Neuronal stem cell (in vitro differentiated cells): ENCODE measurements around the gene C12orf54.

Experiments used
- DNase-seq: peaks from one replicate; pipeline ENCODE4 v3.0.0-alpha.2; 2013; ENCODE audit warnings: low spot score
- H2AFZ ChIP-seq: one replicate; pipeline ENCODE4 v1.6.1; 2013; ENCODE audit warnings: mild to moderate bottlenecking, low read length, inconsistent platforms
- H2AK5ac ChIP-seq: 2 replicates; pipeline ENCODE4 v1.6.1; 2013; ENCODE audit warnings: low read depth, mild to moderate bottlenecking, inconsistent platforms, low read length, moderate library complexity, mixed read lengths
- H2BK120ac ChIP-seq: 2 replicates; pipeline ENCODE4 v1.6.1; 2013; ENCODE audit warnings: low read depth, mild to moderate bottlenecking, inconsistent platforms, low read length, moderate library complexity, mixed read lengths
- H2BK12ac ChIP-seq: one replicate; pipeline ENCODE4 v1.6.1; 2013; ENCODE audit warnings: low read length, inconsistent platforms
- H2BK15ac ChIP-seq: 2 replicates; pipeline ENCODE4 v1.6.1; 2013; ENCODE audit warnings: mild to moderate bottlenecking, low read length, inconsistent platforms, mixed read lengths
- H2BK5ac ChIP-seq: one replicate; pipeline ENCODE4 v1.6.1; 2013; ENCODE audit warnings: inconsistent platforms, mild to moderate bottlenecking, low read length, moderate library complexity
- H3K14ac ChIP-seq: one replicate; pipeline ENCODE4 v1.6.1; 2013; ENCODE audit warnings: low read length, inconsistent platforms
- H3K18ac ChIP-seq: 2 replicates; pipeline ENCODE4 v1.6.1; 2013; ENCODE audit warnings: low read length, inconsistent platforms
- H3K23ac ChIP-seq: 2 replicates; pipeline ENCODE4 v1.6.1; 2013; ENCODE audit warnings: low read depth, mild to moderate bottlenecking, mixed read lengths, low read length, inconsistent platforms; ENCODE audit not compliant: poor library complexity
- H3K27ac ChIP-seq: replicated peaks from 3 replicates; pipeline ENCODE4 v1.5.1; 2013; ENCODE audit warnings: low read length, inconsistent platforms
- H3K27me3 ChIP-seq, 3 experiments: 2 replicates each; pipeline ENCODE4 v1.6.1; 2013; ENCODE audit warnings: low read length in 3 of 3, mild to moderate bottlenecking in 2 of 3, inconsistent platforms in 1 of 3, low read depth in 1 of 3, mixed read lengths in 1 of 3, moderate library complexity in 1 of 3; ENCODE audit not compliant: control insufficient read depth in 3 of 3, insufficient read depth in 3 of 3
- H3K36me3 ChIP-seq, 2 donors: replicated peaks in 1 of 2; 2 replicates each; pipeline ENCODE4 v1.6.1; 2013; ENCODE audit warnings: low read length in 2 of 2; ENCODE audit not compliant: control insufficient read depth in 2 of 2, insufficient read depth in 2 of 2
- H3K4ac ChIP-seq: 2 replicates; pipeline ENCODE4 v1.6.1; 2013; ENCODE audit warnings: inconsistent platforms, mild to moderate bottlenecking, low read length, moderate library complexity
- H3K4me1 ChIP-seq, 2 donors: 1 replicate in 1 of 2; 2 replicates in 1 of 2; pipeline ENCODE4 v1.6.1; 2013; ENCODE audit warnings: low read length in 2 of 2, low read depth in 1 of 2; ENCODE audit not compliant: control insufficient read depth in 2 of 2, insufficient read depth in 1 of 2
- H3K4me2 ChIP-seq: one replicate; pipeline ENCODE4 v1.6.1; 2013; ENCODE audit warnings: mild to moderate bottlenecking, low read length, inconsistent platforms; ENCODE audit not compliant: insufficient read depth, poor library complexity, severe bottlenecking
- H3K4me3 ChIP-seq, 2 donors: 2 replicates each; pipeline ENCODE4 v1.5.1; 2013; ENCODE audit warnings: low read length in 2 of 2, mild to moderate bottlenecking in 2 of 2, inconsistent platforms in 1 of 2, moderate library complexity in 1 of 2
- H3K79me1 ChIP-seq: one replicate; pipeline ENCODE4 v1.6.1; 2013; ENCODE audit warnings: low read depth, mild to moderate bottlenecking, inconsistent platforms, low read length, moderate library complexity
- H3K9ac ChIP-seq: one replicate; pipeline ENCODE4 v1.6.1; 2013; ENCODE audit warnings: mild to moderate bottlenecking, low read depth, low read length, inconsistent platforms; ENCODE audit not compliant: poor library complexity
- H3K9me3 ChIP-seq, 2 donors: replicated peaks in 1 of 2; 2 replicates each; pipeline versions ENCODE3 to v1.6.1; 2013; ENCODE audit warnings: low read length in 2 of 2, mild to moderate bottlenecking in 2 of 2, inconsistent platforms in 1 of 2, low read depth in 1 of 2, mixed read lengths in 1 of 2, moderate library complexity in 1 of 2; ENCODE audit not compliant: control insufficient read depth in 2 of 2, insufficient read depth in 1 of 2
- H4K8ac ChIP-seq: one replicate; pipeline ENCODE4 v1.6.1; 2013; ENCODE audit warnings: low read depth, mild to moderate bottlenecking, inconsistent platforms, low read length, moderate library complexity
- H4K91ac ChIP-seq: one replicate; pipeline ENCODE4 v1.6.1; 2013; ENCODE audit warnings: low read length, low read depth, mild to moderate bottlenecking, inconsistent platforms; ENCODE audit not compliant: poor library complexity
- WGBS, 2 donors: extraction: QIAGEN DNeasy Blood & Tissue Kit; methylation state at CpG; one replicate each; pipeline ENCODE4 v1.1.7; 2013; ENCODE audit warnings: missing lambda C conversion rate in 2 of 2, mixed read lengths in 1 of 2; ENCODE audit not compliant: insufficient read length in 2 of 2, insufficient replicate concordance in 1 of 2; ENCODE audit errors: extremely low coverage in 2 of 2; 5-methylcytosine and 5-hydroxymethylcytosine counted together

The C12orf54 gene

DNA sequence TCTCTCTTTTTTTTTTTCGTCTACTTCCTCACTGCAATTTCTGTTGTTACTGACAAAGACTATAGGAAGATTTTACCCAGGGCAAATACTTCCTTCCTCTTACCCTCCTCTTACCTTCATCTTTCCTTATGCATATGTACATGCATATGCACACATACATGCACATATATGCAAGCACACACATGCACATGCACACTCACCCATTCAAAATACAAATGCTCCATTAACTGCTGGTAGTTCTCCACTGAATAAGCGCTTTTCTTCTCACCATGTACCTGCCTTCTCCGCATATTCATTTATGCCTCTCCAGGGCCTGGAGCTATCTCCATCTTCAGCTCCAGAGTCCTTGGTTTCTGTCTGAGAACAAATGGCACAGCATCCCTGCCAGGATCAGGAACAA is 632 bp downstream of the C12orf54 start:
- no peak overlapping the region for H3K4me2 ChIP-seq
- no peak overlapping the region for H3K9ac ChIP-seq
- no CpG with 5 or more reads among the region's 3 CpGs for WGBS, 2 donors
- no peaks in the 10 kb centered on the region for H3K36me3 ChIP-seq
- H3K4me1 ChIP-seq = no peaks in the 10 kb centered on the region
- no peak overlapping the region for H2AFZ ChIP-seq
- H4K91ac ChIP-seq = no peak overlapping the region
- no peak overlapping the region for H2BK120ac ChIP-seq
- no peak overlapping the region for H3K27ac ChIP-seq
- H3K18ac ChIP-seq = no peak overlapping the region
- H3K27me3 ChIP-seq = peaks cover 0 to 17% (median 0%) of the 10 kb centered on the region in 3 experiments
- no peak overlapping the region for H2BK5ac ChIP-seq
- H4K8ac ChIP-seq = no peak overlapping the region
- no peak overlapping the region for H3K4me3 ChIP-seq
- H3K14ac ChIP-seq = no peak overlapping the region
- H2BK15ac ChIP-seq = no peak overlapping the region
- peaks cover 0 to 2% of the 10 kb centered on the region in 2 donors for H3K9me3 ChIP-seq
- no peak overlapping the region for H2AK5ac ChIP-seq
- no peak overlapping the region for H3K23ac ChIP-seq
- no peak overlapping the region for H3K4ac ChIP-seq
- DNase-seq = no peak
- H3K79me1 ChIP-seq = no peaks in the 10 kb centered on the region
- no peak overlapping the region for H2BK12ac ChIP-seq

DNA sequence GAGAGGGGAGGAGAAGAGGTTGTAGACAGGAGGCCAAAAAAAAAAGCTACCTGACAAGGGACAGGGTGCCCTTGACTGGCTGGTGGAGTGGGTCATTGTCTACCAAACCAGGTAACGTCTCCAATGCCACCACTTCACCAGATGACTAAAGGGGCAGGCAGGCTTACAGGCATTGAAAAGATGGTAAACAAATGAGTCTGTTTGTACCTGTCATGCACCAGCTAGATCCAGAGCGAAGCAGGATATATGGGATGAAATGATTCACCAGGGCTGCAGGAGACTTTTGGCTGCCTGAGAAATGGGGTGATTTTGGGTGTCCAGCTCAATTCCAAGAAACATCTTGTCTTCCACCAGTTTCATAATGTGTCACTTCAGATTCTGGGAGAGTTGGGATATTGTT is 4.0 kb downstream of the C12orf54 start:
- no peak overlapping the region for H3K4me2 ChIP-seq
- H2AFZ ChIP-seq = no peak overlapping the region
- no peak overlapping the region for H3K18ac ChIP-seq
- H3K27ac ChIP-seq = no peak overlapping the region
- WGBS, 2 donors = no CpG with 5 or more reads among the region's 2 CpGs
- H3K36me3 ChIP-seq = no peaks in the 10 kb centered on the region
- H2BK15ac ChIP-seq = no peak overlapping the region
- H3K9ac ChIP-seq = no peak overlapping the region
- no peak overlapping the region for H2BK5ac ChIP-seq
- no peak overlapping the region for H3K4ac ChIP-seq
- H3K9me3 ChIP-seq = peaks cover 0 to 2% of the 10 kb centered on the region in 2 donors
- H4K91ac ChIP-seq = no peak overlapping the region
- H3K14ac ChIP-seq = no peak overlapping the region
- no peak overlapping the region for H3K23ac ChIP-seq
- no peak overlapping the region for H4K8ac ChIP-seq
- H3K4me3 ChIP-seq = no peak overlapping the region
- no peak overlapping the region for H2BK120ac ChIP-seq
- H3K27me3 ChIP-seq = peaks cover 0 to 27% (median 0%) of the 10 kb centered on the region in 3 experiments
- no peak overlapping the region for H2BK12ac ChIP-seq
- no peak for DNase-seq
- H2AK5ac ChIP-seq = no peak overlapping the region
- no peaks in the 10 kb centered on the region for H3K79me1 ChIP-seq
- no peaks in the 10 kb centered on the region for H3K4me1 ChIP-seq

DNA sequence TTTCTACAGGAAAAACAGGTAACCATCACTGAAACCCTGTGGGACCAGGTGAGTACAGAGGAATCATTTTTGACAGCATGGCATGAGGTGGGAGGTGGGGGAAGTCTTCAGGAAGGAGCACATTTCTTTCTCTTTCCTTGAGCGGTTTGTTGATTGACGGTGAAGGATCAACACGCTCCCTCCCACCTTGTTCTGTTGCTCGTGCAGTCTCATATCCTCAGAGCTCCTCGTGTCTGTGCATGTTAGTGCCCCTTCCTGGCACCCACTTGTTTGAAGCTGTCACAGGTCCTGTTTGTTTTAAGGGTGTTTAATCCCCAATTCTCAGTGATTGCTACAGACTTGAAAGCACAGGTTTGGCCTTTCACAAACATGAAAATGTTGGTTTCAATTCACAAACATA is 4.4 kb downstream of the C12orf54 start:
- no peak overlapping the region for H2AK5ac ChIP-seq
- no peak overlapping the region for H3K14ac ChIP-seq
- H3K4me1 ChIP-seq = no peaks in the 10 kb centered on the region
- H3K9me3 ChIP-seq = no peaks in the 10 kb centered on the region
- H4K8ac ChIP-seq = no peak overlapping the region
- no peak overlapping the region for H3K4ac ChIP-seq
- peaks cover 0 to 27% (median 0%) of the 10 kb centered on the region in 3 experiments for H3K27me3 ChIP-seq
- no CpG with 5 or more reads among the region's 5 CpGs for WGBS, 2 donors
- no peak overlapping the region for H2AFZ ChIP-seq
- H2BK120ac ChIP-seq = no peak overlapping the region
- H3K4me3 ChIP-seq = no peak overlapping the region
- no peak overlapping the region for H3K27ac ChIP-seq
- H3K18ac ChIP-seq = no peak overlapping the region
- DNase-seq = no peak
- H3K4me2 ChIP-seq = no peak overlapping the region
- H3K23ac ChIP-seq = no peak overlapping the region
- H2BK15ac ChIP-seq = no peak overlapping the region
- H2BK12ac ChIP-seq = no peak overlapping the region
- H2BK5ac ChIP-seq = no peak overlapping the region
- H4K91ac ChIP-seq = no peak overlapping the region
- no peaks in the 10 kb centered on the region for H3K36me3 ChIP-seq
- H3K79me1 ChIP-seq = no peaks in the 10 kb centered on the region
- H3K9ac ChIP-seq = no peak overlapping the region

DNA sequence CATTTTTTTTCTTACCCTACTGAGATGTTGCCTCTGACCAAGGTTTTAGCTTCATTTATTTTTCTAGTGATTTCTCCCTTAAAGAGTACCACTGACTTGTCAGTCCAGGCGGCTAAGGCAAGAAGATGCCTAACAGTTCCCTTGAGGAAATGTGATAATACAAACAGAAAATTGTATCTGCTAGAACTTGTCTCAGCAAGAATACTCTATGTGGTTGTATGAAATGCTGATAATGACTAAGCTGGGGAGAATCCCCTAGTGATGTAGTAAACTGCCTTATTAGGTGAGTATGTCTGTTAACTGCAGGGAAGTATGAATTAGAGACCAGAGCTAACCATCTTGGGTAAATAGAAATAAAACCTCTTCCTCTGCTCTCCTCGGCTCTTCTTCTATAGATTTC is 6.7 kb downstream of the C12orf54 start:
- Histone ChIP-seq H3K9ac (no peak overlapping the region), H2BK12ac (no peak overlapping the region), H3K27me3 (peaks cover 0 to 35% (median 0%) of the 10 kb centered on the region in 3 experiments), H3K9me3 (no peaks in the 10 kb centered on the region), H3K4me1 (no peaks in the 10 kb centered on the region), H3K4me2 (no peak overlapping the region), H4K91ac (no peak overlapping the region), H3K79me1 (no peaks in the 10 kb centered on the region), H3K23ac (no peak overlapping the region), H3K27ac (no peak overlapping the region), H3K14ac (no peak overlapping the region), H3K36me3 (no peaks in the 10 kb centered on the region), H3K4ac (no peak overlapping the region), H2BK120ac (no peak overlapping the region), H2AFZ (no peak overlapping the region), H3K4me3 (no peak overlapping the region), H3K18ac (no peak overlapping the region), H4K8ac (no peak overlapping the region), H2BK5ac (no peak overlapping the region), H2AK5ac (no peak overlapping the region), H2BK15ac (no peak overlapping the region)
- WGBS, 2 donors = no CpG with 5 or more reads among the region's 2 CpGs
- no peak for DNase-seq
